H9 (cell line): ENCODE measurements around the gene MED20. TPM values are rescaled to one million over a fixed set of nuclear protein-coding genes. Genes with fewer than 3 reads are reported as not detected.
"Not testable (repeated sequence)": the region's sequence is repeated elsewhere in the genome, so short reads cannot be mapped to it uniquely, and the experiment has no call there.

Experiments used
- DNase-seq: peaks from one replicate; pipeline ENCODE4 v3.0.0-alpha.2; 2017
- H2AFZ ChIP-seq: one replicate; pipeline ENCODE4 v1.6.1; 2013; ENCODE audit warnings: mild to moderate bottlenecking, low read length, control low read depth, moderate library complexity
- H2AK5ac ChIP-seq: 2 replicates; pipeline ENCODE4 v1.6.1; 2013; ENCODE audit warnings: low read length, control low read depth, mixed read lengths; ENCODE audit not compliant: insufficient read length
- H2BK120ac ChIP-seq: one replicate; pipeline ENCODE4 v1.6.1; 2013; ENCODE audit warnings: low read depth, mild to moderate bottlenecking, low read length, control low read depth, inconsistent platforms; ENCODE audit not compliant: poor library complexity, severe bottlenecking
- H2BK12ac ChIP-seq: 2 replicates; pipeline ENCODE4 v1.6.1; 2013; ENCODE audit warnings: low read length, control low read depth, mixed read lengths, low read depth; ENCODE audit not compliant: insufficient read length
- H2BK15ac ChIP-seq: 2 replicates; pipeline ENCODE4 v1.6.1; 2013; ENCODE audit warnings: low read depth, low read length, control low read depth
- H2BK20ac ChIP-seq: one replicate; pipeline ENCODE4 v1.6.1; 2013; ENCODE audit warnings: low read depth, mild to moderate bottlenecking, low read length, control low read depth, inconsistent platforms; ENCODE audit not compliant: poor library complexity, severe bottlenecking
- H2BK5ac ChIP-seq: 2 replicates; pipeline ENCODE4 v1.6.1; 2013; ENCODE audit warnings: low read length, control low read depth, mixed read lengths; ENCODE audit not compliant: insufficient read length
- H3K14ac ChIP-seq: 2 replicates; pipeline ENCODE4 v1.6.1; 2013; ENCODE audit warnings: low read length, control low read depth; ENCODE audit not compliant: insufficient read depth
- H3K18ac ChIP-seq: 2 replicates; pipeline ENCODE4 v1.6.1; 2013; ENCODE audit warnings: low read depth, mild to moderate bottlenecking, mixed read lengths, low read length, control low read depth; ENCODE audit not compliant: insufficient read length
- H3K23ac ChIP-seq: 2 replicates; pipeline ENCODE4 v1.6.1; 2013; ENCODE audit warnings: low read length, control low read depth, mixed read lengths, low read depth; ENCODE audit not compliant: insufficient read length
- H3K23me2 ChIP-seq: 2 replicates; pipeline ENCODE4 v1.6.1; 2013; ENCODE audit warnings: low read depth, mild to moderate bottlenecking, mixed read lengths, low read length, control low read depth; ENCODE audit not compliant: insufficient read length, poor library complexity, severe bottlenecking
- H3K27ac ChIP-seq: 2 replicates; pipeline ENCODE4 v1.5.1; 2013; ENCODE audit warnings: low read length, control low read depth, mixed read lengths, low read depth; ENCODE audit not compliant: insufficient read length
- H3K27me3 ChIP-seq: 2 replicates; pipeline ENCODE4 v1.6.1; 2013; ENCODE audit warnings: low read length, control low read depth, inconsistent platforms; ENCODE audit not compliant: insufficient read depth
- H3K4ac ChIP-seq: 2 replicates; pipeline ENCODE4 v1.6.1; 2013; ENCODE audit warnings: low read depth, mild to moderate bottlenecking, control low read depth, inconsistent platforms, low read length, moderate library complexity
- H3K4me1 ChIP-seq: 2 replicates; pipeline ENCODE4 v1.6.1; 2013; ENCODE audit warnings: low read length, control low read depth, inconsistent platforms; ENCODE audit not compliant: insufficient read depth
- H3K4me2 ChIP-seq: 2 replicates; pipeline ENCODE4 v1.6.1; 2013; ENCODE audit warnings: low read length, control low read depth, mixed read lengths; ENCODE audit not compliant: insufficient read length, insufficient read depth
- H3K56ac ChIP-seq: 2 replicates; pipeline ENCODE4 v1.6.1; 2013; ENCODE audit warnings: low read depth, mild to moderate bottlenecking, mixed read lengths, low read length, control low read depth; ENCODE audit not compliant: insufficient read length
- H3K79me1 ChIP-seq: 2 replicates; pipeline ENCODE4 v1.6.1; 2013; ENCODE audit warnings: low read depth, mild to moderate bottlenecking, moderate library complexity, low read length, control low read depth, inconsistent platforms; ENCODE audit not compliant: insufficient read depth, poor library complexity, severe bottlenecking
- H3K79me2 ChIP-seq: 2 replicates; pipeline ENCODE4 v1.6.1; 2013; ENCODE audit warnings: low read length, control low read depth, inconsistent platforms; ENCODE audit not compliant: insufficient read depth
- H3K9ac ChIP-seq: 2 replicates; pipeline ENCODE4 v1.6.1; 2013; ENCODE audit warnings: low read length, control low read depth, mixed read lengths; ENCODE audit not compliant: insufficient read length; ENCODE audit errors: extremely low read depth
- H3K9me3 ChIP-seq: one replicate; pipeline ENCODE4 v1.6.1; 2013; ENCODE audit warnings: low read depth, low read length, inconsistent platforms; ENCODE audit not compliant: control insufficient read depth
- H3T11ph ChIP-seq: one replicate; pipeline ENCODE4 v1.6.1; 2013; ENCODE audit warnings: mild to moderate bottlenecking, low read length, control low read depth, inconsistent platforms
- H4K20me1 ChIP-seq: one replicate; pipeline ENCODE4 v1.6.1; 2013; ENCODE audit not compliant: control insufficient read depth, insufficient read length, insufficient read depth
- H4K5ac ChIP-seq: 2 replicates; pipeline ENCODE4 v1.6.1; 2013; ENCODE audit warnings: low read depth, mild to moderate bottlenecking, mixed read lengths, low read length, control low read depth; ENCODE audit not compliant: insufficient read length
- H4K8ac ChIP-seq: replicated peaks from 2 replicates; pipeline ENCODE4 v1.6.1; 2013; ENCODE audit warnings: low read length, control low read depth, mixed read lengths, low read depth; ENCODE audit not compliant: insufficient read length
- H4K91ac ChIP-seq: 2 replicates; pipeline ENCODE4 v1.6.1; 2013; ENCODE audit warnings: low read depth, mild to moderate bottlenecking, moderate library complexity, mixed read lengths, low read length, control low read depth; ENCODE audit not compliant: insufficient read length
- H3K27ac Mint-ChIP-seq, 3 experiments: 2 replicates in 2 of 3; 3 replicates in 1 of 3; pipeline ENCODE4 v1.8.0; 2020 to 2021; ENCODE audit warnings: mixed read lengths in 3 of 3, mild to moderate bottlenecking in 1 of 3, moderate library complexity in 1 of 3
- H3K27me3 Mint-ChIP-seq: 2 replicates; pipeline ENCODE4 v1.8.0; 2021; ENCODE audit warnings: low read depth, mild to moderate bottlenecking, moderate library complexity, mixed read lengths
- H3K36me3 Mint-ChIP-seq, 3 experiments: 2 replicates in 2 of 3; 3 replicates in 1 of 3; pipeline ENCODE4 v1.8.0; 2020 to 2021; ENCODE audit warnings: low read depth in 3 of 3, mixed read lengths in 3 of 3; ENCODE audit not compliant: insufficient read depth in 1 of 3
- H3K4me1 Mint-ChIP-seq, 2 experiments: 2 replicates each; pipeline ENCODE4 v1.8.0; 2020; ENCODE audit warnings: mixed read lengths in 2 of 2
- H3K4me3 Mint-ChIP-seq, 2 experiments: 2 replicates in 1 of 2; 3 replicates in 1 of 2; pipeline ENCODE4 v1.8.0; 2020 to 2021; ENCODE audit warnings: mild to moderate bottlenecking in 2 of 2, mixed read lengths in 2 of 2, moderate library complexity in 1 of 2
- H3K9me3 Mint-ChIP-seq, 2 experiments: 2 replicates in 1 of 2; 3 replicates in 1 of 2; pipeline ENCODE4 v1.8.0; 2020; ENCODE audit warnings: mild to moderate bottlenecking in 2 of 2, mixed read lengths in 2 of 2, moderate library complexity in 1 of 2
- whole genome bisulfite sequencing: extraction: QIAGEN DNeasy Blood & Tissue Kit; methylation state at CpG from one replicate; pipeline ENCODE4 v1.1.7; 2013; ENCODE audit warnings: missing lambda C conversion rate, low lambda C conversion rate, mixed read lengths; ENCODE audit not compliant: insufficient read length; ENCODE audit errors: extremely low coverage; 5-methylcytosine and 5-hydroxymethylcytosine counted together
- total RNA-seq: library from RNA; stranded (reverse); gene quantifications from 2 replicates; pipeline ENCODE4 v1.2.1, GENCODE V29; 2021
- TF ChIP-seq, protein P1 (sequence below): fragments of 200-600 bp; sonication (generic); conservative IDR thresholded peaks from 3 replicates; pipeline ENCODE4 v1.8.0; 2021; ENCODE audit warnings: antibody characterized with exemption, mild to moderate bottlenecking

The MED20 gene
- total RNA-seq, 1 experiment from 2014 or later: 28.9 TPM

DNA sequence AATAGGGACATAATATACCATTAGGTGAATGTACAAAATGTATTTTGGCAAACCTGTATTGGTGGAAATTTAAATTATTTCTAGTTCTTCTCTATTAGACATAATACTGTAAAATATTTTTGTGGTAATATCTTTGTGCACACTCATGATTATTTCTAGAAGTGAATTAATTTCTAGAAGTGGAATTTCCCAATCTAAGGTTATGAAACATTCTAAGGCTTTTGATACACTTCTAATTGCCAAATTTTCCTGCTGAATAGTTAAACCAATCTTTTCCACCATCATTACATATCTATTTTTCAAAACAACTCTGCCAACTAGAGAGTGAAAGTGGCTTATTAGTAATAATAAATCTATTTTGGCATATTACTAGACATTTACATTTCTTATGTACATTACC, 22.5 kb upstream of the MED20 start:
- H2BK15ac ChIP-seq: no peak overlapping the region
- H3K79me2 ChIP-seq: no peaks in the 10 kb centered on the region
- peaks cover 7% of the 10 kb centered on the region for H3K23me2 ChIP-seq
- no peak overlapping the region for H3K18ac ChIP-seq
- H2AFZ ChIP-seq: no peak overlapping the region
- H3K27ac ChIP-seq: no peak overlapping the region
- H3K4me1 ChIP-seq: peaks cover 14% of the 10 kb centered on the region; the same call in 1 of the 2 replicates
- H2BK12ac ChIP-seq: no peak overlapping the region
- H3K4ac ChIP-seq: no peak overlapping the region
- H3K27me3 Mint-ChIP-seq: peaks cover 7% of the 10 kb centered on the region
- no peak overlapping the region for H4K8ac ChIP-seq
- no peak overlapping the region for H3K23ac ChIP-seq
- H4K20me1 ChIP-seq: no peaks in the 10 kb centered on the region
- H3K79me1 ChIP-seq: no peaks in the 10 kb centered on the region
- peaks cover 24 to 28% of the 10 kb centered on the region in 2 experiments for H3K4me1 Mint-ChIP-seq
- no peak overlapping the region for H3K14ac ChIP-seq
- TF ChIP-seq, protein P1, sequence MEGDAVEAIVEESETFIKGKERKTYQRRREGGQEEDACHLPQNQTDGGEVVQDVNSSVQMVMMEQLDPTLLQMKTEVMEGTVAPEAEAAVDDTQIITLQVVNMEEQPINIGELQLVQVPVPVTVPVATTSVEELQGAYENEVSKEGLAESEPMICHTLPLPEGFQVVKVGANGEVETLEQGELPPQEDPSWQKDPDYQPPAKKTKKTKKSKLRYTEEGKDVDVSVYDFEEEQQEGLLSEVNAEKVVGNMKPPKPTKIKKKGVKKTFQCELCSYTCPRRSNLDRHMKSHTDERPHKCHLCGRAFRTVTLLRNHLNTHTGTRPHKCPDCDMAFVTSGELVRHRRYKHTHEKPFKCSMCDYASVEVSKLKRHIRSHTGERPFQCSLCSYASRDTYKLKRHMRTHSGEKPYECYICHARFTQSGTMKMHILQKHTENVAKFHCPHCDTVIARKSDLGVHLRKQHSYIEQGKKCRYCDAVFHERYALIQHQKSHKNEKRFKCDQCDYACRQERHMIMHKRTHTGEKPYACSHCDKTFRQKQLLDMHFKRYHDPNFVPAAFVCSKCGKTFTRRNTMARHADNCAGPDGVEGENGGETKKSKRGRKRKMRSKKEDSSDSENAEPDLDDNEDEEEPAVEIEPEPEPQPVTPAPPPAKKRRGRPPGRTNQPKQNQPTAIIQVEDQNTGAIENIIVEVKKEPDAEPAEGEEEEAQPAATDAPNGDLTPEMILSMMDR: no peak
- no peak for DNase-seq
- no peaks in the 10 kb centered on the region for H3K9me3 ChIP-seq
- H3K56ac ChIP-seq: no peak overlapping the region
- peaks cover 0 to 4% (median 0%) of the 10 kb centered on the region in 3 experiments; a peak in 2 of 7 replicates for H3K36me3 Mint-ChIP-seq
- H3K4me3 Mint-ChIP-seq: no peak overlapping the region
- H3K27ac Mint-ChIP-seq: no peak overlapping the region
- no peaks in the 10 kb centered on the region for H3K9me3 Mint-ChIP-seq
- no peak overlapping the region for H2BK5ac ChIP-seq
- H3K4me2 ChIP-seq: no peak overlapping the region
- H4K91ac ChIP-seq: no peak overlapping the region
- H2AK5ac ChIP-seq: no peak overlapping the region
- H2BK20ac ChIP-seq: no peak overlapping the region
- H4K5ac ChIP-seq: no peak overlapping the region
- H3T11ph ChIP-seq: no peak overlapping the region
- no peak overlapping the region for H2BK120ac ChIP-seq
- no peak overlapping the region for H3K9ac ChIP-seq
- H3K27me3 ChIP-seq: no peaks in the 10 kb centered on the region

DNA sequence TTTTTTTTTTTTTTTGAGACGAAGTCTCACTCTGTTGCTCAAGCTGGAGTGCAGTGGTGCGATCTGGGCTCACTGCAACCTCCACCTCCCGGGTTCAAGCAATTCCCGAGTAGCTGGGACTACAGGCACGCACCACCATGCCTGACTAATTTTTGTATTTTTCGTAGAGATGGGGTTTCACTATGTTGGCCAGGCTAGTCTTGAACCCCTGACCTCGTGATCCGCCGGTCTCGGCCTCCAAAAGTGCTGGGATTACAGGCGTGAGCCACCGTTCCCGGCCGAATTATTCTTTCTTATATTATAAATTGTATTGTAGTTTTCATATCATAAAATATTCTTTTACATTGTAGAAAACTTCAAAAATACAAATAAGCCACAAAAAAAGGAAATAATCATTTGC, 21.9 kb upstream of the MED20 start:
- H2BK15ac ChIP-seq, H3K23ac ChIP-seq, DNase-seq, H3K4ac ChIP-seq, H3K79me2 ChIP-seq, H3K56ac ChIP-seq, H3K27me3 Mint-ChIP-seq, H2BK12ac ChIP-seq, H3K27ac ChIP-seq, H3K4me2 ChIP-seq, H3K4me3 Mint-ChIP-seq, H3K79me1 ChIP-seq, H4K91ac ChIP-seq, H3K27ac Mint-ChIP-seq, H2BK120ac ChIP-seq, H4K8ac ChIP-seq, H2AK5ac ChIP-seq, H3T11ph ChIP-seq, H3K9me3 Mint-ChIP-seq, H3K18ac ChIP-seq, H3K14ac ChIP-seq, H3K9ac ChIP-seq, H3K23me2 ChIP-seq, H3K27me3 ChIP-seq, H2BK20ac ChIP-seq, H4K20me1 ChIP-seq, H3K36me3 Mint-ChIP-seq, H2BK5ac ChIP-seq, H4K5ac ChIP-seq, H3K9me3 ChIP-seq, H2AFZ ChIP-seq: not testable (repeated sequence)
- no CpG with 5 or more reads among the region's 14 CpGs for WGBS
- H3K4me1 ChIP-seq: peaks cover 16% of the 10 kb centered on the region; the same call in 1 of the 2 replicates
- H3K4me1 Mint-ChIP-seq: peaks cover 24 to 32% of the 10 kb centered on the region in 2 experiments
